Naive B cell (primary cell): ENCODE data around the gene PXT1. TPM values are rescaled to one million over a fixed set of nuclear protein-coding genes. Genes with fewer than 3 reads are reported as not detected.

Source experiments
- ATAC-seq, 2 donors: fragments of 150-1000 bp; cut with Tn5 transposase; 2 replicates each; pipeline ENCODE4 v1.10.0; 2021; ENCODE audit warnings: low read depth in 2 of 2, mild to moderate bottlenecking in 2 of 2, moderate library complexity in 2 of 2
- DNase-seq: peaks from one replicate; pipeline ENCODE4 v3.0.0; 2022
- H3K27ac Mint-ChIP-seq, 6 donors: one replicate each; pipeline ENCODE4 v1.8.0; 2020 to 2022; ENCODE audit warnings: mild to moderate bottlenecking in 6 of 6, mixed read lengths in 6 of 6, moderate library complexity in 5 of 6, inconsistent platforms in 2 of 6
- H3K27me3 Mint-ChIP-seq, 3 donors: one replicate each; pipeline ENCODE4 v1.8.0; 2021 to 2022; ENCODE audit warnings: mixed read lengths in 3 of 3, mild to moderate bottlenecking in 1 of 3
- H3K36me3 Mint-ChIP-seq, 2 donors: one replicate each; pipeline ENCODE4 v1.8.0; 2020 to 2022; ENCODE audit warnings: mixed read lengths in 2 of 2, inconsistent platforms in 1 of 2, mild to moderate bottlenecking in 1 of 2
- H3K4me1 Mint-ChIP-seq, 3 donors: one replicate each; pipeline ENCODE4 v1.8.0; 2020 to 2022; ENCODE audit warnings: mixed read lengths in 3 of 3, inconsistent platforms in 1 of 3, mild to moderate bottlenecking in 1 of 3, moderate library complexity in 1 of 3
- H3K4me3 Mint-ChIP-seq, 8 donors: one replicate each; pipeline ENCODE4 v1.8.0; 2020 to 2022; ENCODE audit warnings: mild to moderate bottlenecking in 8 of 8, mixed read lengths in 8 of 8, moderate library complexity in 8 of 8, inconsistent platforms in 2 of 8
- H3K9me3 Mint-ChIP-seq, 7 donors: one replicate each; pipeline ENCODE4 v1.8.0; 2020 to 2022; ENCODE audit warnings: mixed read lengths in 7 of 7, mild to moderate bottlenecking in 5 of 7, inconsistent platforms in 2 of 7, moderate library complexity in 1 of 7
- polyA plus RNA-seq, 6 donors: library from polyadenylated mRNA; unstranded; fragments of 300-500 nt; fragmentation: Illumina TruSeq; gene quantifications; one replicate each; pipeline ENCODE4 v1.2.3, GENCODE V29; 2021; ENCODE audit warnings: low read depth in 6 of 6

The PXT1 gene
- polyA plus RNA-seq, 6 donors from 2014 or later: not detected

DNA sequence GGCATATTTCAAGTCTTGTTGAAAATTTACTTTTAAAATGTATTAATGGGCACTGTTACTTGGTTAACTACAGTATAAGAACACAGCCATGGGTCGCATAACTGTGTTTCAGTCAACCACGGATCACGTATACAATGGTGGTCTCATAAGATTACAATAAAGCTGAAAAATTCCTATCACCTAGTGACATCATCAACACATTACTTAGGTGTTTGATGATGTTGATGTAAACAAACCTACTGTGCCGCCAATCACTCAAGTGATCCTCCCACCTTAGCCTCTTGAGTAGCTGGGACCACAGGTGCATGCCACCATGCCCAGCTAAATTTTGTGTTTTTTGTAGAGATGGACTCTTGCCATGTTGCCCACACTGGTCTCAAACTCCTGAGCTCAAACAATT, 38.5 kb downstream of the PXT1 start:
- Mint-ChIP-seq H3K36me3 (no peaks in the 10 kb centered on the region), H3K4me1 (peaks cover 0 to 5% (median 5%) of the 10 kb centered on the region in 3 donors), H3K4me3 (no peak overlapping the region), H3K27me3 (peaks cover 15 to 21% (median 19%) of the 10 kb centered on the region in 3 donors), H3K27ac (no peak overlapping the region), H3K9me3 (peaks cover 0 to 3% (median 0%) of the 10 kb centered on the region in 7 donors)
- DNase-seq (no peak), ATAC-seq (no peak)

DNA sequence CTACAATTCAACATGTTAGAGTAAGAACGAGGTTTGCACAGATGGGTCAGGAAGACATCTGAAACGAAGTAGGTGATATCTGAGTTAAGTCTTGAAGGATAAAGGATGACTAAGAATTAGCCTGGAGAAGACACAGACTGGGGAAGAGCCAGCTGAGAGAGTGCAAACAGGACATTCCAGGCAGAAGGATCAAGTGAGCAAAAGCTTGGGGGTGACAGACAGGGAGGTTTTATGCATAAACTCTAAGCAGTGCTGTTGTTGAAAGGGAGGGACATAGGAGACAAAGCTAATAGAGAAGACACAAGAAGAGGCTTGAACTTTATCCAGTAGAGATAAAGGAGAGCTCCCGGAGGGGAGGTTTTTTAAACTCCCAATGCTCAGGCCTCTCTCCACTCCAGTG, 40.2 kb downstream of the PXT1 start:
- peaks cover 0 to 3% (median 0%) of the 10 kb centered on the region in 7 donors for H3K9me3 Mint-ChIP-seq

DNA sequence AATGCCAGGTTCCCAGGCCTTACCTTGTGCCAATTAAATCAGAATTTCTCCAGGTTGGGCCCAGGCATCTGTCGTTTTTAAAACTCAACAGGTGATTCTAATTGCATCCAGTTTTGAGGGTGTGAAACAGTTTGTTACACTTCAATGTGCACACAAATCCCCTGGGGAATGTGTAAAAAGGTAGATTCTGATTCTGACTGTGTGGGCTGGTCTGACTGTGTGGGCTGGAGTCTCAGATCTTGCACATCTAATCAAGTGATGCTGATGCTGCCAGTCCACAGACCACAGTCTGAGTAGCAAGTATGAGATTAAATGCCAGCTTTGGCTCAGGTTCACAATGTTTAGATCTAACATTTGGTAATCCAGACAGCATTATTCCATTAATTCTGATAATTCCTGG, 42.7 kb downstream of the PXT1 start:
- ATAC-seq (no peak), DNase-seq (no peak)
- Mint-ChIP-seq H3K36me3 (no peaks in the 10 kb centered on the region), H3K27me3 (peaks cover 7 to 10% (median 9%) of the 10 kb centered on the region in 3 donors), H3K4me1 (peaks cover 0 to 5% (median 5%) of the 10 kb centered on the region in 3 donors), H3K9me3 (peaks cover 0 to 3% (median 0%) of the 10 kb centered on the region in 7 donors), H3K27ac (no peak overlapping the region), H3K4me3 (no peak overlapping the region)

More for the DNA sequence above, 40.2 kb downstream of the PXT1 start:
- Mint-ChIP-seq H3K4me1 (peaks cover 0 to 5% (median 5%) of the 10 kb centered on the region in 3 donors), H3K36me3 (no peaks in the 10 kb centered on the region), H3K4me3 (no peak overlapping the region), H3K27ac (peak overlapping the region in 1 of 6 donors; percentile 66), H3K27me3 (peaks cover 7 to 18% (median 17%) of the 10 kb centered on the region in 3 donors)
- no peak for ATAC-seq
- DNase-seq: no peak

DNA sequence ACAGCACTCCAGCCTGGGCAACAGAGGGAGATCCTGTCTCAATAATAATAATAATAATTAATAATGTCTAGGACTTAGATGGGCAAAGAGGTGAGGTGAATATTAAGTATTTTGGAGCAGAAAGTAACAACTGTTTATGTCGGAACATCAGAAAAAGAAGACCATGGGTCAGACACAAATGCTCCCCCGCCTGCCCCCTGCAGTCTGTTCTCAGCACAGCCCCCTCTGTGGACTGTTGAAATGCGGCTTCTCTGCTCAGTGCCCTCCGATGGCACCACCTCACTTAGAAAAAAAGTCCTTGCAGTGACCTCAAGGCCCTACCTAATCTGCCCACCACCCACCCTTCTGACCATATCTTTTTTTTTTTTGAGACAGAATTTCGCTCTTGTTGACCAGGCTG, 50.0 kb downstream of the PXT1 start:
- H3K4me3 Mint-ChIP-seq: no peak overlapping the region
- H3K27ac Mint-ChIP-seq: no peak overlapping the region
- H3K4me1 Mint-ChIP-seq: peaks cover 0 to 7% (median 4%) of the 10 kb centered on the region in 3 donors
- ATAC-seq (no peak), DNase-seq (no peak)
- H3K27me3 Mint-ChIP-seq: peaks cover 12 to 39% (median 35%) of the 10 kb centered on the region in 3 donors
- no peaks in the 10 kb centered on the region for H3K9me3 Mint-ChIP-seq
- no peaks in the 10 kb centered on the region for H3K36me3 Mint-ChIP-seq

DNA sequence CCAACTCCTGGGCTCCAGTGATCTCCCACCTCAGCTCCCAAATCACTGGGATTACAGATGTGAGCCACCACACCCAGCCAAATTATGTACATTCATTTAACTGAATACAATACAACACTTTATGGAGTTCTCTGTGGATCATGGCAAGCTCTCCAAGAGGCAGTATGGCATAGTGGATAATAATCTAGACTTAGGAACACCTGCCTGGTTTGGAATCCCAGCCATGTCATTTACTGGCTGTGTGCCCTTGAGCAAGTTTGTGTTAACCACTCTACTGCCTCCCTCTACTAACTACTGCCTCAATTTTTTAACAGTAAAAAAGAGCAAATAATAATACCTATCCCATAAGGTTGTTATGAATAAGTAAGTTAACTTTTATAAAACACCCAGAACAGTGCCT, 53.3 kb downstream of the PXT1 start:
- DNase-seq (no peak), ATAC-seq (no peak)
- Mint-ChIP-seq H3K27ac (no peak overlapping the region), H3K4me3 (peak overlapping the region in 1 of 8 donors; percentile 44), H3K36me3 (peaks cover 0 to 8% of the 10 kb centered on the region in 2 donors), H3K4me1 (peaks cover 15 to 27% (median 17%) of the 10 kb centered on the region in 3 donors), H3K27me3 (peaks cover 29 to 63% (median 44%) of the 10 kb centered on the region in 3 donors), H3K9me3 (no peaks in the 10 kb centered on the region)

DNA sequence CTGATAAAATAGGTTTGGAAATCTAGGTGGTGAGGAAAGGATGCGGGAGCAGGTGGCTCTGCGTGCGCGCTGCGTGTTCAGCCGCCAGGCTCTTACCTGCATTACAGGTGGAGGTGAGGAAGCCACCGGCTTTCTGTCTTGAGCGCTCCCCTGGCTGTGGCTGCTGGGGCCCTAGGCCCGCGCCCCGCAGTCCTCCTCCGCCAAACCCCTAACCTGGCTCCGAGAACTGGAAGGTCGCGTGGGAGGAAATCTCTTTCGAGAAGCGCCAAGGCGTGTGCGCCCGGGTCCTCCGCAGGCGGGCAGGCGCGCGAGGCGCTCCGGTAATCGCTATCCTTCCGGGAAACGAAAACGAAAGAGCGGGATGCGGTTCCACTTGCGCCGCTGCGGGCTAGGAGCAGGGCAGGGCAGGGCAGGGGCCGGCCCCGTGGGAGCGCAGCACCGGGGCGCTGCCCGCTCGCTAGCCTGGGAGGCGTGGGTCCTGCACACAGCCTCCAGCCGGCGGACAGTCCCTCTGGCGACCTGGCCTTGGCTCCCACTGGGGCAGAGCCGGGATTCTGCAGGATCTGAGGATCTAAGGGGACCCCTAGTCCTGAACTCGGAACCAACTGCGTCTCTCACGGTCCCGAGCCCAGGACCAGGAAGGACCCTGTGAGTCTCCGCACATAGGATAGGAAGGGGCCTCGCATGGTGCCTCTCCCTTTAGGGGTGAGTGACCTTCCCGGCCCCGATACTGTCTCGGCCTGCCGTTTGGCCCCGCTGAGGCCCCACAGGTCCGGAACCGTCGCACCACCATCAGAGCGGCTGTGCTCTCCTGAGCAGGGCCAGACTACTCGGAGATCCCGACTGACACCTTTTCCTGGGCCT, 55.0 kb downstream of the PXT1 start, which contains the start of gene ETV7:
Gene ETV7 (minus strand): TSS at position 230 of the 864 bp plus-strand sequence. CDS start 128 bp downstream, at position 102.
- Mint-ChIP-seq H3K36me3 (peaks cover 0 to 8% of the 10 kb centered on the region in 2 donors), H3K27ac (peak within 1 kb of the TSS in 4 of 6 donors; percentile 5 to 69 (median 38)), H3K4me3 (peak within 1 kb of the TSS; percentile 84 to 96 (median 90)), H3K9me3 (no peaks in the 10 kb centered on the region), H3K27me3 (peaks cover 29 to 52% (median 30%) of the 10 kb centered on the region in 3 donors), H3K4me1 (peaks cover 15 to 29% (median 17%) of the 10 kb centered on the region in 3 donors)
- DNase-seq (peak; percentile 3), ATAC-seq (peak; percentile 58 to 61)

DNA sequence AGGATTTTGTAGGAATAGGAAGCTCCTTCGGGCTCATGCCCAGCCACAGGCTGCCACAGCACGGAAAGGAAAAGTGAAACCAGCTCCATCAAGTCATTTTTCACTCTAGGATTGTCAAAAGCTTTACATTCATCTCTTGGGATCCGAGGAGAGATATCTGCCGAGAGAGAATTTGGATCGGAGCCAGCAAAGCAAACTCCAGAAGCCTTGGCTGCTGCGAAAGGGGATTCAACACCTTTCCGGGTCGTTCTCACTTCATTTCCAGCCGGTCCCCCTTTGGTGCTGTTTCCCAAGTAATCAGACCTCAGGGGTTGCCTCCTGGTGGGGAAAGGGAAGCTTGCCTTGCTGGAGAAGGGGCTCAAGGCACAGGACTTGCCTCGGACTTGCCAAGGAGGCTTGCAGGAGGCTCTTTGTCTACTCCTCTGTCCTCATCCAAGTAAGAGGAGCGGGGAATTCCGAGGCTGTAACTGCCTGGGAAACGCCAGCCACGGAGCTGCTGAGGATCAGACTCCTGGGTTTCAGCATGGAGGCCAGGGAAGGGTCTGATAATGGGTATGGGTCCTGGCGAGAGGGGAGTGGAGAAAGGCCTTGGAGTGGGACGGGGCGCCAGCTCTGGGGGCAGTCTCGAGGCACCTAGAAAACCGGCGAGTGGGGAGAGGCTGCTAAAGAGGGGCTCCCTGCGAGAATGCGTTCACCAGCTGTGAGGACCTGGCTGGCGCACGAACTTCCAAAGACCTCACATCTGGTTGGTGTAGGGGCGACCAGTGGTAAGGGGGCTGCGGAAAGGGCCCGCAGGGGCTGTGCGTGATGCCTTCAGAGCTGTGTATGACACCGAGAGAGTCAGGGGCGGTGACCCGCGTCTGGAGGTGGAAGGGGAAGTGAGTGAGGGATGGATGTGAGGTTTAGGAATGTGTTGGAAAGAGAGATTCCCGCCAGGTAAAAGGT, 55.9 kb downstream of the PXT1 start:
- ATAC-seq (peak; percentile 59 to 61), DNase-seq (peak; percentile 6)
- Mint-ChIP-seq H3K36me3 (peaks cover 0 to 8% of the 10 kb centered on the region in 2 donors), H3K27me3 (peaks cover 29 to 44% (median 30%) of the 10 kb centered on the region in 3 donors), H3K4me3 (peak overlapping the region; percentile 84 to 96 (median 90)), H3K9me3 (no peaks in the 10 kb centered on the region), H3K27ac (peak overlapping the region in 3 of 6 donors; percentile 5 to 69 (median 57)), H3K4me1 (peaks cover 15 to 29% (median 17%) of the 10 kb centered on the region in 3 donors)

DNA sequence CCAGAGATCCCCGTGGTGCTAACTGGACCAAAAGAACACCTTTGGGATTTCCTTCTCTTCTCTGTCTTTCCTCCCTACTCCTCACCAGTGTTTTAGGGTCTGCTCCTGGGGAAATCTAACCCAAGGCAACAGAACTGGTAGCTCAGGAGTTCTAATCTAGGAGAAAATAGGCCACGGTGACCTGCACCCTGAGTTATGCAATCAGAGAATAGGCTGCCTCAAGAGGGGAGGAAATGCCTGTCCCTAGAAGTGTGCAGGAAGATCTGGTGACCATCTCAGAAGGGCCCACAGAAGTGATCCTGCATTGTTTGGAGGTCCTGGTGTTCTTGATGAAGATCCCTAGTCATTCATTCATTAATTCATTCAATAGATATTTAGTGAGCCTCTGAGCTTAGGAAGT, 58.6 kb downstream of the PXT1 start:
- no peaks in the 10 kb centered on the region for H3K9me3 Mint-ChIP-seq
- DNase-seq: no peak
- no peak for ATAC-seq
- H3K27me3 Mint-ChIP-seq: peaks cover 17 to 34% (median 23%) of the 10 kb centered on the region in 3 donors
- H3K4me3 Mint-ChIP-seq: peak overlapping the region in 1 of 8 donors; percentile 62
- peaks cover 15 to 29% (median 17%) of the 10 kb centered on the region in 3 donors for H3K4me1 Mint-ChIP-seq
- H3K36me3 Mint-ChIP-seq: peaks cover 0 to 8% of the 10 kb centered on the region in 2 donors
- H3K27ac Mint-ChIP-seq: no peak overlapping the region

DNA sequence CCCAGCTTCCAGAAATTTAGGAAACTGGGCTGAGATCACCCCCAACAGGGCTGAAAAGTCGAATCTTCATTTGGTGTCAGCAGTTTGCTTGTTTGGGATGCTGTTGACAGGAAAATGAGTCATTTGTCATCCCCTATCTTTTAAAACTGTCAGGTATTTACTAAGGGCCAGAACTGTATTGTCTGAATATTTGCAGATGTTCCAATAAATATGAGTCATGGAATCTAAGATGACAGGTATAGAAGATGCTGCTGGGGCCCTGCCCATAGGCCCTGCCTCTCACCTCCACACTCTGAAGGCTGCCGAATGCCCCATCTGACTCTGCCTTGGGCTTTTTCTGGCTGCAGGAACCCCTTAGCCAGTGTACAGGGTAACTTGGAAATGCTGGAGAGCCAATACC, 59.0 kb downstream of the PXT1 start:
- Mint-ChIP-seq H3K4me1 (peaks cover 15 to 29% (median 17%) of the 10 kb centered on the region in 3 donors), H3K36me3 (peaks cover 0 to 8% of the 10 kb centered on the region in 2 donors), H3K27me3 (peaks cover 16 to 33% (median 22%) of the 10 kb centered on the region in 3 donors), H3K27ac (no peak overlapping the region), H3K9me3 (peaks cover 0 to 2% (median 0%) of the 10 kb centered on the region in 7 donors), H3K4me3 (no peak overlapping the region)
- no peak for DNase-seq
- ATAC-seq: no peak

DNA sequence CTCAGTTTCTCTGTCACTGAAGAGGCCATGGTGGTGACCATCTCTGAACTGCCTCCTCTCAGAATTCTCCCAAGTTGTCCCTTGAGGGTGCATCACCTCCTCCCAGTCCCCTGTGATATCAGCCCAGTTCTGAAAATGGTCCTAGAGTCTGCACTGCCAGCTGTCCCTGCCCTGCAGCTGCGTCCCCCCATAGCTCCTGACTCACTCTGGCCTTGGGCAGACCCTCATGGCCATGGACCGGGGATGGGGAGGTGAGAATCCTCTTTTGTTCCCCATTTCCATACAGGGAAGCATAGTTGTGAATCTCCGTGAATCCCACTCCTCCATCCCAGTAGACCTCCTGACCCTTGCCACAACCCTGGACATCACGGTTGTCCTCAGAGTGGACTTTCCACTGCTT, 59.7 kb downstream of the PXT1 start:
- Mint-ChIP-seq H3K27me3 (peaks cover 9 to 26% (median 17%) of the 10 kb centered on the region in 3 donors), H3K36me3 (peaks cover 0 to 8% of the 10 kb centered on the region in 2 donors), H3K4me3 (no peak overlapping the region), H3K27ac (peak overlapping the region in 1 of 6 donors; percentile 38), H3K9me3 (peaks cover 0 to 2% (median 0%) of the 10 kb centered on the region in 7 donors), H3K4me1 (peaks cover 13 to 22% (median 15%) of the 10 kb centered on the region in 3 donors)
- ATAC-seq (no peak), DNase-seq (no peak)

DNA sequence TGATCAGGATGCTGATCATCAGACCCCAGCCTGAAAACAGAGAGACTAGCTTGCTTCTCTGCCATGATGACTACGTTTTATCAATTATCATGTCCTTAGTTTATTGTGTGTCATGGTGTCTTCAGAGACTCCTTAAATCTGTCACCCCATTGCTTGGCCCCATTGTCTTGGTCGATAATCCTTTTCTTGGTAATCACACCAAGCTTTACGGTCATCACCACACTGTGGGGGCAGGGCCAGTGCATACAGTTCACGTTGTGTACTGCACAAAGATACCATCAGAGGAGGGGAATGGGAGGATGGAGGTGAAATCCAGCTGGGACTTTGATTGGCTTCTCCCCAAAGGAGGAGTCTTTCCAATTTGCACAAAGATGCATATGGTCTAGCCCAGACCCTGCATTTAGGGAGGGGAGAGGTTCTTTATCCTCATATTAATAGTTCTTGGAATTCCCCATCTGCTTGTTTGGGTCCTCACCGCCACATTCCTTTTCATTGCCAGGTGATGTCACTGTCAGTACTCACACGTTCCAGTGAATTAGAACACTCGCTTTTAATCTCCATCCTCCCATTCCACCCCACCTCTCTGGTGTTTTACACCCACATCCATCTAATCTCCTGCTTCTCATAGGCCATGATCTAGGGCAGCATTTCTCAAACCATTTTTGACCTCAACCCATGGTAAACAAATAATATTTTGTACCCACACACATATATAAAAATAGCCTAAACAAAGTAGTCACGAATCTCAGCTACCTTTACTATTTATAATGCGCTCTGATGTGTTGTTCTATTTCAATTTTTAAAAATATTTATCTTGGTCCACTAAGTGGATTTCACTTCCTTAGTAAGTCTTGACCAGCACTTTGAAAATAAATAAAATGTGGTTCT, 60.9 kb downstream of the PXT1 start:
- DNase-seq (no peak), ATAC-seq (no peak)
- Mint-ChIP-seq H3K27me3 (peaks cover under 1 to 18% (median 11%) of the 10 kb centered on the region in 3 donors), H3K4me1 (peaks cover 5 to 13% (median 6%) of the 10 kb centered on the region in 3 donors), H3K4me3 (no peak overlapping the region), H3K27ac (no peak overlapping the region), H3K36me3 (no peaks in the 10 kb centered on the region), H3K9me3 (peaks cover 0 to 2% (median 0%) of the 10 kb centered on the region in 7 donors)

DNA sequence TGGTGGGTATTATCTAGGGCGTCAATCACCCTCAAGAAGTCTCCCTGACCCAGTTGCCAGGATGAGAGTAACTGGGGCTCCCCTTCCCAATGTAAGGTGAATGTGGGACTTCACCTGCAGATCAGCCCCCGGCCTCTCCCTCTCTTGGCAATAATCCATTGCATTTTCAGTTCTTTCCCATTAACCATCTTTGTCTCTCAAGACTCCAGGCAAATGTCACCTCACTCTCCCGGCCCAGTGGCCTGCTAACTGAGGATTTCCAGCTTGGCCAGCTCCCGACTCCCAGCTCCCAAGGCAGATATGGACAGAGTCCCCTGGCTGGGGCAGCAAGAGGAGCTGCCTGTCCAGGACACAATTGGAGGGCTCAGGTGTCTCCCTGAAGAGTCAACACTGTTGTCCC, 62.5 kb downstream of the PXT1 start:
- Mint-ChIP-seq H3K9me3 (peaks cover 0 to 2% (median 0%) of the 10 kb centered on the region in 7 donors), H3K4me3 (no peak overlapping the region), H3K27me3 (peaks cover 0 to 5% (median 0%) of the 10 kb centered on the region in 3 donors), H3K36me3 (no peaks in the 10 kb centered on the region), H3K4me1 (peaks cover 0 to 2% (median 0%) of the 10 kb centered on the region in 3 donors), H3K27ac (no peak overlapping the region)
- ATAC-seq (no peak), DNase-seq (no peak)
